Sigmoid colon (tissue), 7 donors: Measurements from ENCODE around the gene USP15. TPM values are rescaled to one million over a fixed set of nuclear protein-coding genes. Genes with fewer than 3 reads are reported as not detected.

Experiments used
- DNase-seq: peaks from one replicate; pipeline ENCODE4 v3.0.0-alpha.2; 2019
- H3K27ac ChIP-seq, 4 donors: fragments of 200-600 bp; sonication (generic); one replicate each; pipeline ENCODE4 v1.5.1; 2016 to 2019; ENCODE audit warnings: mild to moderate bottlenecking in 1 of 4
- H3K27me3 ChIP-seq, 3 donors: fragments of 200-600 bp; sonication (generic); one replicate each; pipeline ENCODE4 v1.5.1; 2019; ENCODE audit warnings: mild to moderate bottlenecking in 1 of 3
- H3K36me3 ChIP-seq, 4 donors: fragments of 200-600 bp; sonication (generic); one replicate each; pipeline ENCODE4 v1.5.1; 2016 to 2019
- H3K4me1 ChIP-seq, 4 donors: fragments of 200-600 bp; sonication (generic); one replicate each; pipeline ENCODE4 v1.5.1; 2017 to 2019
- H3K4me3 ChIP-seq, 4 donors: fragments of 200-600 bp; sonication (generic); one replicate each; pipeline ENCODE4 v1.5.1; 2017 to 2019; ENCODE audit warnings: mild to moderate bottlenecking in 2 of 4, moderate library complexity in 1 of 4
- H3K9me3 ChIP-seq, 4 donors: fragments of 200-600 bp in 3 of 4; sonication (generic) in 3 of 4; one replicate each; pipeline versions ENCODE4 v1.5.1 to v1.6.1; 2013 to 2019
- EP300 ChIP-seq, 4 donors: sonication (generic); formaldehyde crosslinking; IDR thresholded peaks; one replicate each; pipeline ENCODE4 v1.6.1; 2017; ENCODE audit warnings: antibody characterized with exemption in 4 of 4
- POLR2A ChIP-seq, 2 donors: fragments of 450-650 bp; IDR thresholded peaks; one replicate each; pipeline ENCODE4 v1.6.1; 2016; ENCODE audit warnings: antibody characterized with exemption in 2 of 2, mild to moderate bottlenecking in 2 of 2, moderate library complexity in 2 of 2
- POLR2AphosphoS5 ChIP-seq, 4 donors: sonication (generic); formaldehyde crosslinking; IDR thresholded peaks; one replicate each; pipeline ENCODE4 v1.6.1; 2017; ENCODE audit warnings: antibody characterized with exemption in 4 of 4
- whole genome bisulfite sequencing, 2 donors: extraction: QIAGEN DNeasy Blood & Tissue Kit; methylation state at CpG; one replicate each; pipeline ENCODE4 v1.1.7; 2013; 5-methylcytosine and 5-hydroxymethylcytosine counted together
- intact Hi-C: fragments of 100-400 bp; cut with DNase I; formaldehyde crosslinking; loops from one replicate; pipeline ENCODE4 v1.15.1; 2023
- polyA plus RNA-seq, 3 donors: library from polyadenylated mRNA; stranded (reverse); fragments of 200-250 nt; gene quantifications; one replicate each; pipeline ENCODE4 v1.2.3, GENCODE V29; 2013
- total RNA-seq, 4 donors: library from RNA; depleted of rRNA; stranded (reverse); fragments of >200 nt; gene quantifications; one replicate each; pipeline ENCODE4 v1.1.0, GENCODE V29; 2016
- TF ChIP-seq, protein P1 (sequence below), 4 experiments: fragments of 450-650 bp in 3 of 4; fragments of 200-600 bp in 1 of 4; IDR thresholded peaks; one replicate each; pipeline ENCODE4 v1.5.1; 2016 to 2019; ENCODE audit warnings: antibody characterized with exemption in 4 of 4, mild to moderate bottlenecking in 3 of 4, moderate library complexity in 2 of 4
- donor health status: healthy with polysubstance abuse.
- donor health status: Bipolar disorder and iron deficiency.
- donor health status: healthy.

USP15 gene
- total and polyA plus RNA-seq, 7 donors, result 22.2 to 78.4 (median 63.7) TPM

DNA sequence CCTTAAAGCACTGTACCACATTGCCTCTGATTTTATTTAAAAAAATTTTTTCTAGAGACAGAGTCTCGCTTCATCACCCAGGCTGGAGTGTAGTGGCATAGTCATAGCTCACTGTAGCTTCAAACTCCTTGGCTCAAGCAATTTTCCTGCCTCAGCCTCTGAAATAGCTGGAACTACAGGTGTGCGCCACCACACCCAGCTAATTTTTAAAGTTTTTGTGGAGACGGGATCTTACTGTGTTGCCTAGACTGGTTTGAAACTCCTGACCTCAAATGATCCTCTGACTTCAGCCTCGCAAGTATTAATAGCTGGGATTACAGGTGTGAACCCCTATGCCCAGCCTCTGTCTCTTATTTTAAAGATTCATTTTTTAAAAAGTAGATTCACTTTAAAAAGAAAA, 5.3 kb downstream of the USP15 start:
- no peak overlapping the region for H3K4me3 ChIP-seq
- no peaks in the 10 kb centered on the region for H3K9me3 ChIP-seq
- no peak for TF ChIP-seq EP300 (IDR thresholded peaks at IDR 0.05)
- no peak for TF ChIP-seq POLR2AphosphoS5 (IDR thresholded peaks at IDR 0.05)
- TF ChIP-seq, protein P1, sequence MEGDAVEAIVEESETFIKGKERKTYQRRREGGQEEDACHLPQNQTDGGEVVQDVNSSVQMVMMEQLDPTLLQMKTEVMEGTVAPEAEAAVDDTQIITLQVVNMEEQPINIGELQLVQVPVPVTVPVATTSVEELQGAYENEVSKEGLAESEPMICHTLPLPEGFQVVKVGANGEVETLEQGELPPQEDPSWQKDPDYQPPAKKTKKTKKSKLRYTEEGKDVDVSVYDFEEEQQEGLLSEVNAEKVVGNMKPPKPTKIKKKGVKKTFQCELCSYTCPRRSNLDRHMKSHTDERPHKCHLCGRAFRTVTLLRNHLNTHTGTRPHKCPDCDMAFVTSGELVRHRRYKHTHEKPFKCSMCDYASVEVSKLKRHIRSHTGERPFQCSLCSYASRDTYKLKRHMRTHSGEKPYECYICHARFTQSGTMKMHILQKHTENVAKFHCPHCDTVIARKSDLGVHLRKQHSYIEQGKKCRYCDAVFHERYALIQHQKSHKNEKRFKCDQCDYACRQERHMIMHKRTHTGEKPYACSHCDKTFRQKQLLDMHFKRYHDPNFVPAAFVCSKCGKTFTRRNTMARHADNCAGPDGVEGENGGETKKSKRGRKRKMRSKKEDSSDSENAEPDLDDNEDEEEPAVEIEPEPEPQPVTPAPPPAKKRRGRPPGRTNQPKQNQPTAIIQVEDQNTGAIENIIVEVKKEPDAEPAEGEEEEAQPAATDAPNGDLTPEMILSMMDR (IDR thresholded peaks at IDR 0.05), result no peak
- no peak for TF ChIP-seq POLR2A (IDR thresholded peaks at IDR 0.05)
- no peaks in the 10 kb centered on the region for H3K36me3 ChIP-seq
- intact Hi-C loops, result no loop called here
- H3K4me1 ChIP-seq, result peaks cover 0 to 87% (median 52%) of the 10 kb centered on the region in 4 donors
- 92 to 93% methylated on average over 4 of the region's 4 CpGs for WGBS, 2 donors
- DNase-seq, result no peak
- H3K27ac ChIP-seq, result no peak overlapping the region
- H3K27me3 ChIP-seq, result no peaks in the 10 kb centered on the region

DNA sequence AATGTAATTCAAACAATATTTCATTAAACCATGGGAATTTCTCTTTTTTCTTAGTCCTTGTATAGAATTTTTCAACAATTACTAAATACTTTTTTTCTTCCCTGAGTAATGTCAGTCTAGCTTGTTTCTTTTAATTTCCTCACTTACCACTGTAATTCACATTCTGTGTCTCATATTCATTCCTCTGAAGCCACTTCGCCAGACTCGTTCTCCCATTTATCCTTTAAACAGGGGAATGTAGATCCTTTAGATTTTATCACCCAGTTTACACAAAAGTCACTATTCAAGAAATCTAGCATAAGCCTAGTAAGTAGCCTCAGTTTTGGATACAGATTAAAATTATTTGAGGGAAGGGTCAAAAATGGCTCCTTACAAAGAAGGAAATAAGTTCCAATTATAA, 6.8 kb downstream of the USP15 start:
- 88 to 89% methylated on average over 2 of the region's 2 CpGs for WGBS, 2 donors
- H3K9me3 ChIP-seq, result no peaks in the 10 kb centered on the region
- no peak overlapping the region for H3K4me3 ChIP-seq
- no peaks in the 10 kb centered on the region for H3K36me3 ChIP-seq
- peaks cover 0 to 92% (median 53%) of the 10 kb centered on the region in 4 donors for H3K4me1 ChIP-seq
- H3K27ac ChIP-seq, result no peak overlapping the region
- TF ChIP-seq EP300 (IDR thresholded peaks at IDR 0.05) (no peak), POLR2A (IDR thresholded peaks at IDR 0.05) (no peak), POLR2AphosphoS5 (IDR thresholded peaks at IDR 0.05) (no peak)
- TF ChIP-seq, protein P1 (IDR thresholded peaks at IDR 0.05), result no peak
- no peak for DNase-seq
- intact Hi-C loops, result no loop called here
- no peaks in the 10 kb centered on the region for H3K27me3 ChIP-seq

- H3K9me3 ChIP-seq, result no peaks in the 10 kb centered on the region
- H3K36me3 ChIP-seq, result no peaks in the 10 kb centered on the region
- DNase-seq, result no peak
- TF ChIP-seq POLR2AphosphoS5 (IDR thresholded peaks at IDR 0.05), result no peak
- no peak for TF ChIP-seq EP300 (IDR thresholded peaks at IDR 0.05)
- no peak for TF ChIP-seq POLR2A (IDR thresholded peaks at IDR 0.05)
- TF ChIP-seq, protein P1 (IDR thresholded peaks at IDR 0.05), result no peak
- no peak overlapping the region for H3K4me3 ChIP-seq
- 64 to 83% methylated on average over 1 of the region's 1 CpG for whole genome bisulfite sequencing, 2 donors
- no peaks in the 10 kb centered on the region for H3K27me3 ChIP-seq
- H3K4me1 ChIP-seq, result peaks cover 0 to 92% (median 51%) of the 10 kb centered on the region in 4 donors
- no peak overlapping the region for H3K27ac ChIP-seq
- intact Hi-C loops, result no loop called here
These were observed 7.3 kb downstream of the USP15 start for GRCh38 chr12:62267480-62267879.

DNA sequence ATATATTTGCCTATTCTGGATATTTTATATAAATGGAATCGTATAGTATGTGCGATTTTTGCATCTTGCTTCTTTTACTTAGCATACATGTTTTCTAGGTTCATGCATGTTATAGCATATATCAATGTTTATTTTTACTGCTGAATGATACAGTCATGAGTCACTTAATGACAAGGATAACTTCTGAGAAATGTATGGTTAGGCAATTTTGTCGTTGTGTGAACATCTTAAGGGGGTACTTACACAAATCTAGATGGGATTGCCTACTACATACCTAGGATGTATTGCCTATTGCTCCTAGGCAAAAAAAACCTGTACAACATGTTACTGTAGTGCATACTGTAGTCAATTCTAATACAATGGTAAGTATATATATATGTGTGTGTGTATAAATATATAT, 8.8 kb downstream of the USP15 start:
- Histone ChIP-seq H3K27me3 (no peaks in the 10 kb centered on the region), H3K27ac (no peak overlapping the region), H3K9me3 (no peaks in the 10 kb centered on the region), H3K4me1 (peaks cover 0 to 95% (median 53%) of the 10 kb centered on the region in 4 donors), H3K4me3 (no peak overlapping the region), H3K36me3 (no peaks in the 10 kb centered on the region)
- intact Hi-C loops, result no loop called here
- DNase-seq, result no peak
- no peak for TF ChIP-seq POLR2AphosphoS5 (IDR thresholded peaks at IDR 0.05)
- no peak for TF ChIP-seq POLR2A (IDR thresholded peaks at IDR 0.05)
- no peak for TF ChIP-seq EP300 (IDR thresholded peaks at IDR 0.05)
- TF ChIP-seq, protein P1 (IDR thresholded peaks at IDR 0.05), result no peak
- 73 to 74% methylated on average over 3 of the region's 3 CpGs for WGBS, 2 donors
